Measurements from ENCODE around the gene NOL8. TPM values are rescaled to one million over a fixed set of nuclear protein-coding genes. Genes with fewer than 3 reads are reported as not detected.
A peak's percentile ranks its signal among the peaks of the same experiment; 100 is the strongest.

Gene NOL8
- total RNA-seq, 1 donor from 2014 or later: 19.8 TPM

GRCh38 chr9:92292338-92293074 is 32.6 kb downstream of the NOL8 start:
- no peak for TF ChIP-seq CTCF (conservative IDR thresholded peaks at IDR 0.05; ENCODE audit: low read depth, low read length)
- peak overlapping the region; percentile 92 for H3K4me3 ChIP-seq (ENCODE audit: low read depth, low read length)
- no peak for DNase-seq (ENCODE audit: low read depth)

- no peak overlapping the region for H3K4me3 ChIP-seq (ENCODE audit: low read depth, low read length)
- TF ChIP-seq CTCF (conservative IDR thresholded peaks at IDR 0.05; ENCODE audit: low read depth, low read length): no peak
Measured at GRCh38 chr9:92291577-92291976, 33.6 kb downstream of the NOL8 start.

GRCh38 chr9:92290785-92291429 is 34.2 kb downstream of the NOL8 start:
- no peak overlapping the region for H3K4me3 ChIP-seq (ENCODE audit: low read depth, low read length)
- DNase-seq (ENCODE audit: low read depth): no peak
- no peak for TF ChIP-seq CTCF (conservative IDR thresholded peaks at IDR 0.05; ENCODE audit: low read depth, low read length)

More at GRCh38 chr9:92291577-92291976, 33.6 kb downstream of the NOL8 start:
- DNase-seq (ENCODE audit: low read depth): no peak

GRCh38 chr9:92289708-92290390 is 35.3 kb downstream of the NOL8 start:
- no peak for DNase-seq (ENCODE audit: low read depth)
- H3K4me3 ChIP-seq (ENCODE audit: low read depth, low read length): no peak overlapping the region
- TF ChIP-seq CTCF (conservative IDR thresholded peaks at IDR 0.05; ENCODE audit: low read depth, low read length): no peak

GRCh38 chr9:92279302-92279701 is 45.8 kb downstream of the NOL8 start:
- no peak for DNase-seq (ENCODE audit: low read depth)
- TF ChIP-seq CTCF (conservative IDR thresholded peaks at IDR 0.05; ENCODE audit: low read depth, low read length): no peak
- no peak overlapping the region for H3K4me3 ChIP-seq (ENCODE audit: low read depth, low read length)

GRCh38 chr9:92278110-92278509 is 47.0 kb downstream of the NOL8 start:
- no peak for TF ChIP-seq CTCF (conservative IDR thresholded peaks at IDR 0.05; ENCODE audit: low read depth, low read length)
- H3K4me3 ChIP-seq (ENCODE audit: low read depth, low read length): no peak overlapping the region
- DNase-seq (ENCODE audit: low read depth): no peak

Data from epithelial cell of proximal tubule (primary cell).